Naive thymus-derived CD8-positive, alpha-beta T cell (primary cell): ENCODE results near the gene PPL. TPM values are rescaled to one million over a fixed set of nuclear protein-coding genes. Genes with fewer than 3 reads are reported as not detected.
"Not testable (repeated sequence)": the region's sequence is repeated elsewhere in the genome, so short reads cannot be mapped to it uniquely, and the experiment has no call there.

Source experiments
- ATAC-seq, 2 donors: fragments of 150-1000 bp; cut with Tn5 transposase in 1 of 2; sonication (Bioruptor Pico), chemical (Tn5 transposase) in 1 of 2; 1 replicate in 1 of 2; 2 replicates in 1 of 2; pipeline ENCODE4 v1.10.0; 2021; ENCODE audit warnings: mild to moderate bottlenecking in 2 of 2, moderate library complexity in 2 of 2
- POLR2A ChIA-PET: fragments of 350-600 bp; sonication (Branson Sonifier 250); formaldehyde crosslinking; loops from one replicate; lab custom pipeline; 2021; ENCODE audit warnings: antibody characterized with exemption; lab: Charles Lee
- DNase-seq, 10 donors: peaks; one replicate each; pipeline versions ENCODE4 v3.0.0 to v3.0.0-alpha.2; 2020 to 2022
- H3K27ac Mint-ChIP-seq, 10 donors: one replicate each; pipeline ENCODE4 v1.8.0; 2020 to 2022; ENCODE audit warnings: mild to moderate bottlenecking in 10 of 10, mixed read lengths in 10 of 10, moderate library complexity in 4 of 10, inconsistent platforms in 1 of 10
- H3K27me3 Mint-ChIP-seq, 5 donors: one replicate each; pipeline ENCODE4 v1.8.0; 2021 to 2022; ENCODE audit warnings: mixed read lengths in 5 of 5
- H3K36me3 Mint-ChIP-seq, 3 donors: one replicate each; pipeline ENCODE4 v1.8.0; 2020 to 2022; ENCODE audit warnings: mixed read lengths in 3 of 3, mild to moderate bottlenecking in 2 of 3, inconsistent platforms in 1 of 3
- H3K4me1 Mint-ChIP-seq, 4 donors: one replicate each; pipeline ENCODE4 v1.8.0; 2021 to 2022; ENCODE audit warnings: mixed read lengths in 4 of 4
- H3K4me3 Mint-ChIP-seq, 10 donors: one replicate each; pipeline ENCODE4 v1.8.0; 2020 to 2022; ENCODE audit warnings: mild to moderate bottlenecking in 10 of 10, mixed read lengths in 10 of 10, moderate library complexity in 6 of 10, inconsistent platforms in 1 of 10
- H3K9me3 Mint-ChIP-seq, 9 donors: one replicate each; pipeline ENCODE4 v1.8.0; 2020 to 2022; ENCODE audit warnings: mixed read lengths in 9 of 9, mild to moderate bottlenecking in 3 of 9, inconsistent platforms in 1 of 9, moderate library complexity in 1 of 9
- polyA plus RNA-seq, 3 donors: library from polyadenylated mRNA; unstranded; fragments of 300-500 nt; fragmentation: Illumina TruSeq; gene quantifications; one replicate each; pipeline ENCODE4 v1.2.3, GENCODE V29; 2021
- total RNA-seq, 8 experiments: library from RNA in 2 of 8; stranded (reverse) in 2 of 8; gene quantifications; one replicate each; pipeline ENCODE4 v1.2.3 and lab custom pipeline; 2021 to 2026

Gene PPL
- total and polyA plus RNA-seq, 5 experiments from 2014 or later = 0.48 TPM; not detected in 4

DNA sequence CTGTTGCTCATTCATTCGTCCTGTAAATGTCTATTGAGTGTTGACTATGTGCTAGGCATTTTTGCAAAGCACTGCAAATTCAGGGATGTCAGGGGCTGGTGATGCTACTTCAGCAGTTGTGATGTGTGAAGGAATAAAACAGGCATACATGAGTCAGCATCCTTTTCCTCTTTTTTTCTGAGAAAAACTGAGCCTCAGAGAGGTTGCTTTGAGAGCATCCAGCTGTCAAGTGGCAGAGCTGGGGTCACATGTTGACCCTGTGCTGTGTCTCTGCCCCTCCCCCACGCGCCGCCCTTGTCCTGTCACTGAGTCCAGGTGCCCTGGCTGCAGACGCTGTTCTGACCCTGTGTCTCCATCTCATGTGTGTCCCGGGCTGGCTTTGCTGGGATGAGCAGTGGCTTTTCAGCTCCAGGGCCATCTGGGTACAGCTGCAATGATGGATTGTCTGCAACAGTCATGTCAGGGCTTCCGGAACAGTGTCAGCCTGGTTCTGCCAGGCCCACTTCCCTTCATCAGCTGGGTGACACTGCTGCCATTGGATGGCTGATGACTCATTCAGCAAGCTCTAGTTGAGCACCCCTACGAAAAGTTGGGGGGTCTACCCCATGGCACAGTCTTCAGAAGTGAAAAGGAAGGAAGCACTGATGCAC, 36.1 kb upstream of the PPL start:
- H3K27ac Mint-ChIP-seq = peak overlapping the region in 1 of 10 donors; percentile 13
- H3K4me1 Mint-ChIP-seq = peaks cover 0 to 4% (median 0%) of the 10 kb centered on the region in 4 donors
- no peak overlapping the region for H3K4me3 Mint-ChIP-seq
- H3K36me3 Mint-ChIP-seq = peaks cover 0 to 8% (median 6%) of the 10 kb centered on the region in 3 donors
- peaks cover 6 to 27% (median 10%) of the 10 kb centered on the region in 5 donors for H3K27me3 Mint-ChIP-seq
- POLR2A ChIA-PET = no interaction called here
- ATAC-seq (no peak), DNase-seq (no peak)
- peaks cover 0 to 9% (median 0%) of the 10 kb centered on the region in 9 donors for H3K9me3 Mint-ChIP-seq

DNA sequence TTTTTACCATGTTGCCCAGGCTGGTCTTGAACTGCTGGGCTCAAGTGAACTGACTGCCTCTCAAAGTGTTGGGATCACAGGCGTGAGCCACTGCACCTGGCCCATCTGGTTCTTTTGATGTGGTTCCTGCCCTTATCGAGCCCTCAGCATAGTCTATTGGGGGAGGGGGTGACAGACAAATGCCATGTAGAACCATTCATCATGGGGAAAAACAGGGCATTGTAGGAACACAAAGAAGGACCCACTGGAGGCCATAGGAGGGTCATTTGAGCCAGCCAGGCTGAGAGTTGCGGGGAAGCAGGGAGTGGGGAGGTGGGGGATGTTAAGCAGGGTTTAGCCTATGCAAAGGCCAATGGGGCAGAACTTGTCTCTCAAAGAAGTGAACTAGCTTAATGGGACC, 33.1 kb upstream of the PPL start:
- H3K36me3 Mint-ChIP-seq = no peaks in the 10 kb centered on the region
- POLR2A ChIA-PET = no interaction called here
- no peak overlapping the region for H3K27ac Mint-ChIP-seq
- H3K9me3 Mint-ChIP-seq = peaks cover 0 to 4% (median 0%) of the 10 kb centered on the region in 9 donors
- H3K4me1 Mint-ChIP-seq = no peaks in the 10 kb centered on the region
- DNase-seq (no peak), ATAC-seq (no peak)
- no peak overlapping the region for H3K4me3 Mint-ChIP-seq
- peaks cover 6 to 27% (median 7%) of the 10 kb centered on the region in 5 donors for H3K27me3 Mint-ChIP-seq

DNA sequence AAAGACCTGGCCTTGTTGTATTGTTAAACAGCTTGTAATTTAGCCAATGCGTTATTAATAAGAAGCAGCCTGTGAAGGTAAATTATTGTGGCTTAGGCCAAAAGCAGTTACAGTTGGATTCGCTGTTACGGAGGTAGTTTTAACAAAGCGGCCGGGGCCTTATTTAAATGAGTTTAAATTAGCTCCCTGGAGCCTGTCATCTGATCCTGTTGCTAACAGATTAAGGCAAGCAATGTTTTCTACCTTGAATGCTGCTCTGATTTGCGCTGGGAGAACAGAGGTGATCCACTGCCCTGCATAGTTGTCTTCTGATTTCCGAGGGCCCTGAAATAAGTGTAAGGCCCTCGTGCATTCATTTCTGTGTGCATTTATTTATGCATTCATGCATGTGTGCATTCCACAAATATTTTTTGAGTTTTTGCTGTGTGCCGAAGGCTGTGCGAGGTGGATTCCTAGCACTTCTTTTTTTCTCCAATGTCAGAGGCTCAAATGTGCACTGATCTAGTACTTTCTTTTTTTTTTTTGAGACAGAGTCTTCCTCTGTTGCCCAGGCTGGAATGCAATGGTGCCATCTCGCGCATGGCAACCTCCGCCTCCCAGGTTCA, 32.0 kb upstream of the PPL start:
- ATAC-seq (no peak), DNase-seq (no peak)
- POLR2A ChIA-PET = no interaction called here
- H3K4me3 Mint-ChIP-seq = no peak overlapping the region
- H3K4me1 Mint-ChIP-seq = no peaks in the 10 kb centered on the region
- peaks cover 0 to 4% (median 0%) of the 10 kb centered on the region in 9 donors for H3K9me3 Mint-ChIP-seq
- peaks cover 6 to 27% (median 7%) of the 10 kb centered on the region in 5 donors for H3K27me3 Mint-ChIP-seq
- no peak overlapping the region for H3K27ac Mint-ChIP-seq
- no peaks in the 10 kb centered on the region for H3K36me3 Mint-ChIP-seq

DNA sequence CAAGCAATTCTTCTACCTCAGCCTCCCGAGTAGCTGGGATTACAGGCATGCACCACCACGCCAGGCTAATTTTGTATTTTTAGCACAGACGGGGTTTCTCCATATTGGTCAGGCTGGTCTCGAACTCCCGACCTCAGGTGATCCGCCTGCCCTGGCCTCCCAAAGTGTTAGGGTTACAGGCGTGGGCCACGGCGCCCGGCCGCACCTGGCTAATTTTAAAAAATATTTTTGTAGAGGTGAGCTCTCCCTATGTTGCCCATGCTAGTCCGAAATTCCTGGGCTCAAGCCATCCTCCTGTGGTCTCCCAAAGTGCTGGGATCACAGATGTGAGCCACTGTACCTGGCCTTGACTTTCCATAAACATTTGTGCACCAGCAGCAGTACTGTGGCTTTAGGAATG, 31.3 kb upstream of the PPL start:
- POLR2A ChIA-PET, H3K4me3 Mint-ChIP-seq, H3K36me3 Mint-ChIP-seq, ATAC-seq, H3K4me1 Mint-ChIP-seq, H3K27ac Mint-ChIP-seq, H3K9me3 Mint-ChIP-seq: not testable (repeated sequence)
- peak in 1 of 10 donors; percentile 32 for DNase-seq
- peaks cover 5 to 21% (median 6%) of the 10 kb centered on the region in 5 donors for H3K27me3 Mint-ChIP-seq

DNA sequence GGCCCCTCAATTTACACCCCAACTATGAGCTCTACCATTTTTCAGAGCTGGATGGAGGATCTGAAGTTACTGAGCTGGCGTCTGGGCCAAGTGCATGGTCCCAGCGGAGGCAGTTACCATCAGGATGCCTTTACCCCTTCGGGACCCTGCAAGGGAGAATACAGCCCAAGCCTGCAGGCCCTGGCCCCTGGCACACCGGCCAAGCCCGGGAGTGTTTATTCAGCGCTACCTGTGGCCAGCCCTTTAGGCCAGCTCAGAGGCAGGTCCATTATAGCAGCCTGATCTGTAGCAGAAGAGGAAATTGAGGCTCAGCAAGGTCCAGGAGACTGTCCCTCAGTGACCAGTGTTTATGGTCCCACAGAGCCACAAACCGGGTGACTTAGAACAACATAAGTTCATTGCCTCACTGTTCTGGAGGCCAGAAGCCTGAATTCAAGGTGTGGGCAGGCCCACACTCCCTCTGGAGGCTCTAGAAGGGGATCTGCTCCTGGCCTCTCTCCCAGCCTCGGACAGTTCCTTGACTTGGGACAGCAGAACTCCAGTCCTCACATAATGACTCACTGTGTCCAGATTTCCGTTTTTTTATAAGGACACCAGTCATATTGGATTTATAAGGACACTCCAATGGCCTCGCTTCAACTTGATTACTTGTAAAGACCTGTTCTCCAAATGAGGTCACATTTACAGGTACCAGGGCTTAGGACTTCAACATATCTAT, 29.9 kb upstream of the PPL start:
- POLR2A ChIA-PET = no interaction called here
- no peak for ATAC-seq
- H3K27me3 Mint-ChIP-seq = peaks cover 2 to 25% (median 4%) of the 10 kb centered on the region in 5 donors
- H3K4me1 Mint-ChIP-seq = no peaks in the 10 kb centered on the region
- no peak overlapping the region for H3K27ac Mint-ChIP-seq
- H3K4me3 Mint-ChIP-seq = no peak overlapping the region
- DNase-seq = peak in 1 of 10 donors; percentile 59
- no peaks in the 10 kb centered on the region for H3K36me3 Mint-ChIP-seq
- no peaks in the 10 kb centered on the region for H3K9me3 Mint-ChIP-seq

DNA sequence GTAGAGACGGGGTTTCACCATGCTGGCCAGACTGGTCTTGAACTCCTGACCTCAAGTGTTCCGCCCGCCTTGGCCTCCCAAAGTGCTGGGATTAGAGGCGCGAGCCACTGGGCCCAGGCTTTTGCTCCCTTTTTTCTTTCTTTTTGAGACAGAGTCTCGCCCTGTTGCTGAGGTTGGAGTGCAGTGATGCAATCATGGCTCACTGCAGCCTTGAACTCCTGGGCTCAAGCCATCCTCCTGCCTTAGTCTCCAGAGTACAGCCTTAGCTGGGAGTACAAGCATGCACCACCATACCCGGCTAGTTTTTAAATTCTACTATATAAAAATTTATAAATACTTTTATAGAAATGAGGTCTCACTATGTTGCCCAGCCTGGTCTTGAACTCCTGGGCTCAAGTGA, 26.6 kb upstream of the PPL start:
- POLR2A ChIA-PET, H3K9me3 Mint-ChIP-seq, ATAC-seq, DNase-seq, H3K4me3 Mint-ChIP-seq, H3K36me3 Mint-ChIP-seq, H3K27ac Mint-ChIP-seq, H3K4me1 Mint-ChIP-seq: not testable (repeated sequence)
- H3K27me3 Mint-ChIP-seq = peaks cover 6 to 39% (median 19%) of the 10 kb centered on the region in 5 donors

DNA sequence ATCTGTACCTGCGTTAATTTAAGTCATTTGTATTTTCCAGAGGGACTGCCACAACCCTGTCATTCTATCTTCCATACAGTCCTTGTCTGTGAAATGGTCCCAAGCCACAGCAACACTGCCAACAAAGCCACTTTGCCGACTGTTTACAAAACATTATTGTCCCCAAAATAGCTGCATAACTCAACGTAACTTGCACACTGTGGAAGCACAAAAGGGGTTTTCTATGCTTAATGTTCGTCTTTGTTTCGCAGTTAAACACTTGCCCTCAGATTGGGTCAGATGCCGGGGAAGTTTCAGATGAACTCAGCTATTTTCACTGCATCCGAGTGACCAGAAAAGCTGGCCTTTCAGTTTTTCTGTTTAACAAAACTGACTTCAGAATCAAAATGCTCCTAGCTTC, 25.8 kb upstream of the PPL start:
- ATAC-seq (no peak), DNase-seq (no peak)
- no peaks in the 10 kb centered on the region for H3K9me3 Mint-ChIP-seq
- peaks cover 7 to 43% (median 22%) of the 10 kb centered on the region in 5 donors for H3K27me3 Mint-ChIP-seq
- POLR2A ChIA-PET = no interaction called here
- no peak overlapping the region for H3K4me3 Mint-ChIP-seq
- no peak overlapping the region for H3K27ac Mint-ChIP-seq
- H3K4me1 Mint-ChIP-seq = peaks cover 7 to 13% (median 9%) of the 10 kb centered on the region in 4 donors
- H3K36me3 Mint-ChIP-seq = peaks cover 0 to 2% (median 0%) of the 10 kb centered on the region in 3 donors

DNA sequence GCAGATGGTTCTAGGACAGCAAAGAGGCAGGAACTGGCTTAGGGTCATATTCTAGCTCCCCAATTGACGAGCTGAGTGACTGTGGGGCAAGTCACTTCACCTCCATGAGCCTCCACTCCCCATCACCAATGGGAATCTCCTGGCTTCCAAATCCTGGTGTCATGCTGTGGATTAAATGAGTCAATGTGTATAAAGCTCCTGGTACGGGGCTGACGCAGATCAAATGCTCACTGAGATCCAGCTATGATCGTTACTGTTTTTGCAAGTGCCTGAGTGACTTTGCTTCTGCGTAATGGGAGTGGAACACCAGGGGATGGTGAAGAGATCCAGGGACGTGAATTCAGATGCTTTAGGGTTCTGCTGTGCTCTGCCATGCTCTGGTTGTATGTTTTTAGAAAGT, 23.6 kb upstream of the PPL start:
- ATAC-seq (no peak), DNase-seq (no peak)
- Mint-ChIP-seq H3K4me3 (no peak overlapping the region), H3K4me1 (peaks cover 13 to 25% (median 20%) of the 10 kb centered on the region in 4 donors), H3K9me3 (peaks cover 0 to 2% (median 0%) of the 10 kb centered on the region in 9 donors), H3K27ac (no peak overlapping the region), H3K27me3 (peaks cover 10 to 55% (median 33%) of the 10 kb centered on the region in 5 donors), H3K36me3 (peaks cover 0 to 2% (median 0%) of the 10 kb centered on the region in 3 donors)
- POLR2A ChIA-PET = no interaction called here

DNA sequence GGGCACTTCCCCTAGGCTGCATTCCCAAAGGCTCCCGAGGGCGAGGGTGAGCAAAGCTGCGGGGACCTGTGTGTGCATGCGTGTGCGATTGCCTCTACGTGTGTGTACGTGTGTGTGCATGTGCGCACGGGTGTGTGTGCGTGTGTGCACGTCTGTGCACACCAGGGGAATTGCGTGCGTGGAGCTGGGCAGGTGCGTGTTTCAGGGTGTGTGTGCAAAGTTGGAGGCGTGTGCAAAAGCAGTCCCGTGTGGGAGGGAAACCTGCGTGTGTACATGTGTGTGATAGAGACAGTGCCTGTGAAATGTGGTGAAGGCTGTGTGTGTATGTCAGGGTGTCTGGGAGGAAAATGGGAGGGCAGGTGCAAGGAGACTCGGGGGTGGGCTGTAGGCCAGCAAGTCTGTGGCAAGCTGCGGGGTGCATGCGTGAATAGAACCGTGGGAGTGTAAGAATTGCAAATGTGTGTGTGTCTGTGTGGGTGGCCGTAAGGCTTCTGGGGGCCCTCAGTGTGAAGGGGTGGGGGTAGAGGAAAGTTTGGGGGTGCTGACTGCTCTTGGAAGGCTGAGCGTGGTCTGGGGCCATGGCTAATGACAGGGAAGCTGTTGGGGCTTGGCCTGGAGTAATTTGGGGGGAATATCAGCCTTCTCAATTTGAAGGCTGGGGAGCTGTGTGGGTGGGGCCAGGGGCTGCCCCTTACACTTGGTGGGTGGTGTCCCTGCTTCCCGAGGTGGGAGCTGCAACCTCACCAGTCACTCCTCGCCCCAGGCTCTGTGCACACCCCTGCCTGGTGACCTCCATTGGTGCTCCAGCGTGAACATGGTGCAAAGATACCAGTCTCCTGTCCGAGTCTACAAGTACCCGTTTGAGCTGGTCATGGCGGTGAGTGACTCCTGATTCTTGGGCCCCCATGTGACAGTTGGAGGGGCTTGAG, 21.8 kb upstream of the PPL start:
- ATAC-seq (no peak), DNase-seq (no peak)
- peaks cover 0 to 2% (median 0%) of the 10 kb centered on the region in 9 donors for H3K9me3 Mint-ChIP-seq
- peaks cover 13 to 25% (median 20%) of the 10 kb centered on the region in 4 donors for H3K4me1 Mint-ChIP-seq
- peaks cover 12 to 62% (median 38%) of the 10 kb centered on the region in 5 donors for H3K27me3 Mint-ChIP-seq
- H3K36me3 Mint-ChIP-seq = peaks cover 0 to 2% (median 0%) of the 10 kb centered on the region in 3 donors
- POLR2A ChIA-PET = no interaction called here
- peak overlapping the region in 9 of 10 donors; percentile 48 to 95 (median 84) for H3K4me3 Mint-ChIP-seq
- H3K27ac Mint-ChIP-seq = peak overlapping the region in 1 of 10 donors; percentile 39

DNA sequence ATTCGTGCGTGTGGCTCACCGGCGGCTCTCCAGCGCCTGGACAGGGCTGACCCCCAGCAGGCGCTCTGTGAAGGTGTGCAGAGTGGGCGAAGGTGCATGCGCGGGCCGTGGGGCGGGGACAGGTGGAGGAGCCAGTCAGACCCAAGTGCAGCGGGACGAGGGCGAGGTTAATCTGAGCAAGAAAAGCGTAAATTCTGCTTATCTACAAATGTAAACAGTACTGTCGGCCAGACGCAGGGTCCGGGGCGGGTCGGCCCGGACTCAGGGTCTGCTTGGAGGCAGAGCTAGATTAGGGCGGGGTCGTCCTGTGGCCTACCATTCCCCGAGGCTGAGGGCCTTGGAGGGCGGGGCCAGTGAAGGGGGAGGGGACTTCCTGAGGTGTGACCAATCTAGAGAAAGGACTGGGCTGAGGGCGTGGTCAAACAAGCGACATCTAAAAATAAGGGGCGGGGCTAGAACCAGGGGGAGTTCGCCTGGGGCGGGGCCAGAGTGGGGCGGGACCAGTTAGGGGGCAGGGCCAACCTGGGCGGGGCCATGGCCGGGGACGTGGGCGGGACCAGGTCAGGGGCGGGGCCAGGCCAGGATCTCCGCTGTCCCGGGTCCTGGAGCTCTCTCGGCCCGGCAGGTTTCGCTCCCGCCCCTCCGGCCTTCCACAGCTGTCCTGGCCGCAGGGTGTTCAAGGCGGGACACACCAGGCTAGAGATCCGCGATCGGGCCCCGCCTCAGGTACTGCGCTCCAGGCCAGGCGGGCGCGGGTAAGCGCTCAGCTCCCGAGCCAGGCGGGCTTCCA, 21.0 kb upstream of the PPL start, which contains the start of gene SEC14L5:
SEC14L5 (plus strand) TSS at position 611 of the 790 bp plus-strand sequence. CDS start 994 bp downstream, outside the sequence.
- peak within 1 kb of the TSS in 7 of 10 donors; percentile 31 to 80 (median 44) for H3K27ac Mint-ChIP-seq
- peak within 1 kb of the TSS; percentile 80 to 95 (median 87) for H3K4me3 Mint-ChIP-seq
- H3K9me3 Mint-ChIP-seq = peaks cover 0 to 2% (median 0%) of the 10 kb centered on the region in 9 donors
- peaks cover 13 to 25% (median 20%) of the 10 kb centered on the region in 4 donors for H3K4me1 Mint-ChIP-seq
- peaks cover 0 to 2% (median 0%) of the 10 kb centered on the region in 3 donors for H3K36me3 Mint-ChIP-seq
- peak; percentile 81 to 94 (median 88) for DNase-seq
- ATAC-seq = peak; percentile 86 to 88
- peaks cover 12 to 67% (median 38%) of the 10 kb centered on the region in 5 donors for H3K27me3 Mint-ChIP-seq
- POLR2A ChIA-PET = interaction anchor here (0.7 kb wide), 1 partner anchor 333 kb away, joined by 3 read pairs; no protein-coding TSS in a partner anchor

DNA sequence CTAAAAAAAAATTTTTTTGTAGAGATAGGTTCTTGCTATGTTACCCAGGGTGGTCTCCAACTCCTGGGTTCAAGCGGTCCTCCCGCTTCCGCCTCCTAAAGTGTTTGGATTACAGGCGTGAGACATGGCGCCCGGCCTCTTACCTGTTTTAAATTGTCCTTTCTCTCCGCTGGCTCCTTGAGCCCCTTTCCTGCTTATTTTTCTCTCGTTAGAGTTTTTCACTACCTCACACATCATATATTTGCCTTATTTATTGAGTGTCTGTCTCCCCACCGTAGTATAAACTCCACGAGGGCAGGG, 20.4 kb upstream of the PPL start:
- DNase-seq (peak in 1 of 10 donors; percentile 13), ATAC-seq (no peak)
- Mint-ChIP-seq H3K36me3 (peaks cover 0 to 2% (median 0%) of the 10 kb centered on the region in 3 donors), H3K4me3 (peak overlapping the region; percentile 80 to 95 (median 87)), H3K27ac (peak overlapping the region in 5 of 10 donors; percentile 31 to 80 (median 55)), H3K27me3 (peaks cover 10 to 63% (median 36%) of the 10 kb centered on the region in 5 donors), H3K9me3 (peaks cover 0 to 2% (median 0%) of the 10 kb centered on the region in 9 donors), H3K4me1 (peaks cover 13 to 25% (median 20%) of the 10 kb centered on the region in 4 donors)
- POLR2A ChIA-PET = interaction anchor here (0.7 kb wide), 1 partner anchor 332 kb away, joined by 3 read pairs; no protein-coding TSS in a partner anchor
